ENCODE data around the gene FEZF1. TPM values are rescaled to one million over a fixed set of nuclear protein-coding genes. Genes with fewer than 3 reads are reported as not detected.
A peak's percentile ranks its signal among the peaks of the same experiment; 100 is the strongest.

FEZF1 gene
- total and polyA plus RNA-seq, 4 donors = 0.04 to 0.18 TPM; not detected in 2

DNA sequence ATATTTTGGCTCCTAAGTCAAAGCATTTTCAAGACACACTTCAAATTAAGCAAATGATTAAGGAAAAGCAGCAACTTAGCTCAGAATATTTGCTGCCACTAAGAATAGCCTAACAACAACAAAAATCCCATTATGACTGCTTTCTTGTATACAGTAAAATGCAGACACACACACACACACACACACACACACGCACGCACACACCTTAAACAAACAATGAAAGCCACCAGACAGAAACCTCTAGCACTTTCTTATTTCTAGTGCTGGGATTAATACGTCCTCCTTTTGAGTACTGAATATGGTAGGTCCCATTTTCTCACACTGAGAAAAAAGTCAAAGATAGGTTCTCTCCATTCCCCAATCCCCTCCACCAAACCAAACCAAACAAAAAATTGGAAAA lies 23.4 kb upstream of the FEZF1 start:
- Histone ChIP-seq H3K27me3 (ENCODE audit: control insufficient read depth in 3 of 3, insufficient read depth in 3 of 3, low read length in 2 of 3) (no peaks in the 10 kb centered on the region), H3K27ac (ENCODE audit: low read depth in 1 of 2, low read length in 1 of 2) (no peak overlapping the region), H3K9ac (ENCODE audit: insufficient read depth in 1 of 2, low read length in 2 of 2) (no peak overlapping the region), H3K9me3 (ENCODE audit: control insufficient read depth in 4 of 4, insufficient read depth in 3 of 4, low read length in 3 of 4) (no peaks in the 10 kb centered on the region), H3K4me1 (ENCODE audit: control insufficient read depth in 5 of 5, insufficient read depth in 5 of 5, low read length in 5 of 5) (no peaks in the 10 kb centered on the region), H3K4me3 (no peak overlapping the region), H3K36me3 (ENCODE audit: control insufficient read depth in 4 of 4, insufficient read depth in 4 of 4, low read length in 4 of 4) (no peaks in the 10 kb centered on the region)
- TF ChIP-seq, protein P1, sequence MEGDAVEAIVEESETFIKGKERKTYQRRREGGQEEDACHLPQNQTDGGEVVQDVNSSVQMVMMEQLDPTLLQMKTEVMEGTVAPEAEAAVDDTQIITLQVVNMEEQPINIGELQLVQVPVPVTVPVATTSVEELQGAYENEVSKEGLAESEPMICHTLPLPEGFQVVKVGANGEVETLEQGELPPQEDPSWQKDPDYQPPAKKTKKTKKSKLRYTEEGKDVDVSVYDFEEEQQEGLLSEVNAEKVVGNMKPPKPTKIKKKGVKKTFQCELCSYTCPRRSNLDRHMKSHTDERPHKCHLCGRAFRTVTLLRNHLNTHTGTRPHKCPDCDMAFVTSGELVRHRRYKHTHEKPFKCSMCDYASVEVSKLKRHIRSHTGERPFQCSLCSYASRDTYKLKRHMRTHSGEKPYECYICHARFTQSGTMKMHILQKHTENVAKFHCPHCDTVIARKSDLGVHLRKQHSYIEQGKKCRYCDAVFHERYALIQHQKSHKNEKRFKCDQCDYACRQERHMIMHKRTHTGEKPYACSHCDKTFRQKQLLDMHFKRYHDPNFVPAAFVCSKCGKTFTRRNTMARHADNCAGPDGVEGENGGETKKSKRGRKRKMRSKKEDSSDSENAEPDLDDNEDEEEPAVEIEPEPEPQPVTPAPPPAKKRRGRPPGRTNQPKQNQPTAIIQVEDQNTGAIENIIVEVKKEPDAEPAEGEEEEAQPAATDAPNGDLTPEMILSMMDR (IDR thresholded peaks at IDR 0.05; ENCODE audit: control extremely low read depth, extremely low read depth) = no peak
- DNase-seq (no peak), ATAC-seq (ENCODE audit: insufficient read depth, low FRiP score) (no peak)
- WGBS, 2 donors = 54 to 69% methylated on average over 3 of the region's 3 CpGs

DNA sequence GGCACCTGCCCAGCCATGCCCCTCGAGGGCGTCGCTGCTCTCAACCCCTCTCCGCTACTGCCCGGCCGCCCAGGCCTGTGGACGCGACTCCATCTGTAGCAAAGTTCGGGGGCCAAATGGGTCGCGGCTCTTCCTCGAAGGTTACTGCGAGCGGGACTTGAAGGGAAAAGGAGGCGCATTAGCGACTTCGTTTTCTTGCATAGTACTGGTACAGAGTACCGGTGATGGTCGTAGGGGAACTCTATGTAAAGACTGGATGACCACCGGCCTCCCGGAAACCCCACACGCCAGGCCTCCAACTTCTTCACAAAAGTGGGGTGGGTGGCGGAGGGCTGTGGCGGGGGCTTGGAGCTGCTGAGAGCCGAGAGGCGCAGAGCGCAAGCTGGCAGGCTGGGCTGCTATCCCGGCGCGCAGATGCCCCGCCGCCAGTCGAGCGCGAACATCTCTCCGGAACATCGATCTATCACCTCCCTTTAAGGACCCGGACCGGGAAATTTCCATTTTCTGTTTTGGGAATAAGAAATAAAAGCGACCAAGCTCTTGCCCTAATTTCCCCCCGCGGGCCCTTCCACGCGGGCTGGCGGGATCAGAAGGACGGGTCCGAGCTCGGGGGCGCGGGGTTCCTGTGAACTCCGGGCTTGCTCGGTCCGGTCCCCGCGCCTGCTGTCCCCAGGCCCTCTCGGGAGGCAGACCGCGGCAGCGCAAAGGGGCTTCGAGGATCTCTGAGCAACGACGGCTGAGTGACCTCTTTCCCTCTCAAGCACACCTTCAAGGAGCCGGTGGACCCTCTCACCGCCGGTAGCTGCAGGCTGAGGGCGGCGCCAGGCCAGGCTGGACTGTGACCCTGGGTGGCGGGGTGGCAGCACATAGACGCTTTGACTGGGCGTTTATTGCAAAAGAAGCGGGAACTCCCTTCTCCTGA lies 12.2 kb upstream of the FEZF1 start:
- Histone ChIP-seq H3K4me1 (ENCODE audit: control insufficient read depth in 5 of 5, insufficient read depth in 5 of 5, low read length in 5 of 5) (peaks cover 0 to 12% (median 0%) of the 10 kb centered on the region in 5 donors), H3K36me3 (ENCODE audit: control insufficient read depth in 4 of 4, insufficient read depth in 4 of 4, low read length in 4 of 4) (no peaks in the 10 kb centered on the region), H3K9ac (ENCODE audit: insufficient read depth in 1 of 2, low read length in 2 of 2) (no peak overlapping the region), H3K4me3 (no peak overlapping the region), H3K27me3 (ENCODE audit: control insufficient read depth in 3 of 3, insufficient read depth in 3 of 3, low read length in 2 of 3) (peaks cover 13 to 66% (median 60%) of the 10 kb centered on the region in 3 donors), H3K9me3 (ENCODE audit: control insufficient read depth in 4 of 4, insufficient read depth in 3 of 4, low read length in 3 of 4) (peaks cover 0 to 12% (median 0%) of the 10 kb centered on the region in 4 donors), H3K27ac (ENCODE audit: low read depth in 1 of 2, low read length in 1 of 2) (no peak overlapping the region)
- ATAC-seq (ENCODE audit: insufficient read depth, low FRiP score) = peak; percentile 29
- DNase-seq = peak in 2 of 3 donors; percentile 31 to 35
- WGBS, 2 donors = 4 to 8% methylated on average over 71 of the region's 71 CpGs
- TF ChIP-seq, protein P1 (IDR thresholded peaks at IDR 0.05; ENCODE audit: control extremely low read depth, extremely low read depth) = no peak

DNA sequence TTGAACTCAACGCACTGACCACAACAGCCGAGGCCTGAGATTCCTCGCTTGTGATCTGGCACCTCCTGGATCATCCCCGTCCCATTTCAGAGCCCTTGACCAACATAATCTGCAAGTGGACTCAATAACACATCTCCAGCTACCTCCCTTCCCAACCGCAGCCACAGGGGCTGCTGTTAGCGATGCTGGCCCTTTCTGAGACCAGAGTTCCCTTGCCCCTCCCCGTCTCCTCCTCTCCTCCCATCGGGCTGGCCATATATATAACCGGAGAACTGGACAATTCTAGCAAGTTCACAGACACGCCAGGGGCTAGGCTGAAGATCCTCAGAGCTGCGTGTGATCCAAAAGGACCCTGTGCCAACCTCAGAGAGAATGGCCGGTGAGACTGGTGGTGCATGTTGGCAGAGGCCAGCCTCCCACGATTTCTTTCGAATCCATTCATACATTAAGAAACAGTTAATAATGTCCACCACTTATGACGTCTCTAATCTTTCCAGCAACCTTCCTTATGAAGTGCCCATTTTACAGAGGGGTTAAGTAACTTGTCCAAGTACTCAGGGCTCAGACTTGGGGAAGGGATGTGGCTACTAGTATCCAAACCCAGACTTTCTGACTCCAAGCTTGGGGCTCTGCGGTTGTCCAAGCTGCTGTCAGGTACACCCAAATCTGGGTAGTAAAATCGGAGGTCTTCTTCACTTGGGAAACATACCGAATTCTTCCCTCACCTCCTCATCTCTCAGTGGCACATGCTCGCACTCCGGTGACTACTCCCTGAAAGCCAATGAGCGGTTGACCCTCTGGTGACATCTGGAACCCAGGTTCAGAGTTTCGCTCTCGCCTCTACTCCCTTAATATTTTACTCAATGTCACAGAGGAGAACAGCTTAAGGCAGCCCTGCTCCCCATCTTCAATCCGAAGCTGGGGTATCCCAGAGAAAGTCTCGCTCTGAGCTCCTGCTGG lies 11.2 kb upstream of the FEZF1 start:
- TF ChIP-seq, protein P1 (IDR thresholded peaks at IDR 0.05; ENCODE audit: control extremely low read depth, extremely low read depth) = no peak
- peaks cover 16 to 75% (median 69%) of the 10 kb centered on the region in 3 donors for H3K27me3 ChIP-seq (ENCODE audit: control insufficient read depth in 3 of 3, insufficient read depth in 3 of 3, low read length in 2 of 3)
- no peak overlapping the region for H3K4me3 ChIP-seq
- no peak overlapping the region for H3K27ac ChIP-seq (ENCODE audit: low read depth in 1 of 2, low read length in 1 of 2)
- WGBS, 2 donors = 6 to 11% methylated on average over 25 of the region's 25 CpGs
- H3K36me3 ChIP-seq (ENCODE audit: control insufficient read depth in 4 of 4, insufficient read depth in 4 of 4, low read length in 4 of 4) = no peaks in the 10 kb centered on the region
- no peak overlapping the region for H3K9ac ChIP-seq (ENCODE audit: insufficient read depth in 1 of 2, low read length in 2 of 2)
- H3K9me3 ChIP-seq (ENCODE audit: control insufficient read depth in 4 of 4, insufficient read depth in 3 of 4, low read length in 3 of 4) = peaks cover 0 to 15% (median 0%) of the 10 kb centered on the region in 4 donors
- peaks cover 0 to 12% (median 0%) of the 10 kb centered on the region in 5 donors for H3K4me1 ChIP-seq (ENCODE audit: control insufficient read depth in 5 of 5, insufficient read depth in 5 of 5, low read length in 5 of 5)
- ATAC-seq (ENCODE audit: insufficient read depth, low FRiP score) = no peak
- DNase-seq = no peak
